NCI-H2107 treated with DMSO at 0.1 percent for 48 hours (cell line): ENCODE data around the gene RIC8B.
A peak's percentile ranks its signal among the peaks of the same experiment; 100 is the strongest.

Source experiments
- DNase-seq: peaks from one replicate; lab custom pipeline; 2025; ENCODE audit not compliant: unreplicated experiment; lab: John Stamatoyannopoulos, UW

The RIC8B gene

DNA sequence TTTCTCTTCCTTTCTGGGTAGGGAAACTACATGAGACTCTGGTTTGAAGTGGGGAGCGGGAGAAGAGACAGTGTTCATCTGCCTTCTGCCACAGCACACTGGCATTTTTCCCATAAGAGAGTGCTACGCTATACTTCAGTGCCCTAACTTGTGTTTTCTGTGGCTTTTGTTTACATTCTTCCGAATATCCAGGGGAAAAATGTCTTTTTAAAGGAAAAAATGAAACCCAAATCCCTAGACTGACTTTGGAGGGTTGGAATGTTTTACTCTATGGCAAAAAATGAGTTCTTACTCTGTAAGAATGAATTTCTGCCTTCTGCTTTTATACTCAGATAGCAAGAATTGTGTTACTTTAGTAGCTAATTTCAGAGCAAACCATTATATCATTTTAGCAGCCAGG lies 93.2 kb downstream of the RIC8B start:
- no peak for DNase-seq

DNA sequence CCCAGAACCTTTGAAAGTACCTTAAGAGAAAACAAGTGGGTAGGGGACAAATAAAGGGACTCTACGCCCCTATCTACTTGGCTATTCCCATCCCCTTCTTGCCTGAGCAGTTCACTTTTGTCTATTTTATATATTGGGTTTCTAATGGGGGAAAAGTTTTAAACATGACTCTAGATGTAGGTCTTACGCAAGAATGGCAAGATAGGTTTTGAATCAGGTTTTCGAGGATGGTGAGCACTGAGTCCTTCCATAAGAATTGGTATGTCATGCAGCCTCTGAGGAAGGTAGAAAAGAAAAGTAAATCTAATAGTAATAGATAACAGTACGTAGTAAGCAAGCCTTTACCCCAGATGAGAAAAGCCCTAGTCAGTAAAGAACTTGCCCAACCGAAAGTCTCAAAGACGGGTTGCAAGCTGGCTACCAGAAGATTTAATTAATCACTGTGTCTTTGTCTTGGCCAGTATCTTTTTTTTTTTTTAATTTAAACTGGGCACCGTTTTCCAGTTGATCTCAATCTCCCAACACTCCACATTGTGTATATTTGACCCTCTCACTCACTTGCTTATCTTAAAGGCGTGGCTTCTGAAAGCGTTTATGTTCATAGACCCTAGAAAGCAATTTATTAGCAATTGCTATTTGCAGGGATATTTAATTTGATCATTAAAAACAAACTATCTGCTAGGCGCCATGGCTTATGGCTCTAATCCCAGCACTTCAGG lies 94.7 kb downstream of the RIC8B start:
- no peak for DNase-seq

DNA sequence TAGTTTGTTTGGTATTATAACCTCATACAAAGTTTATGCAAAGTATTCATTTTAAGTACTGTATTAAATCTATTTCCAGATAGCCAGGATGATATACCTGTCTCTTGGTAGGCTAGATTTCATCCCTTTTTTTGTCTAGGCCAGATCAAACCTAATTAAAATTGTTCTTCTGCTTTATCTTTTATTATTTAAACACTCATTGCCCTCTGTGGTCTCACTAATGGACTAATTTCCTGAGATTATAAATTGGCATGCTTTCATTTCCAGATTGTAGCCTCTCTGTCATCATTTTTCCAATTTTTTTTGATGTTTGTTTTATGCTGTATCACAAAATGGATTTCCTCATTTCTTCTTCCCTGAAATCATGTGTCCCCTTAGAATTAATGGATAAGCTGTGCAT lies 95.6 kb downstream of the RIC8B start:
- DNase-seq, result no peak

DNA sequence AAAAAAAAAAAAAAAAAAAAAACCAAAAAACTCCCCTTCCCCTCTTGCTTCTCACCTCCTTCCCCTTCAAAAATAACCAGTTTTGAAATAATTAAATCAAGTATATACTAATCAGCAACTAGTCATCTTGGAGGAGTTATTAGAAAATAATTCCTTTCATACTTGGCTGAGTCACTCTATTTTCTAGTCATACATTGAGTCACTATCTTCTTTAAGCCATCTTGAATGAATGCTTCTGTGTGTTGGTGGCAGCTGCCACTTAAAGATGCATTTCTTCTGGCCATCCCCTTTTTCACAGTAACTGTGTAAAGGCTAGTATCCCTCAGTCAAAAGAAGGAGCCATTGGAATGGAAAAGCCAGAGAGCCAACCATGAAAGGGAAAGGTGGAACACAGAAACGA lies 97.0 kb downstream of the RIC8B start:
- DNase-seq, result no peak

DNA sequence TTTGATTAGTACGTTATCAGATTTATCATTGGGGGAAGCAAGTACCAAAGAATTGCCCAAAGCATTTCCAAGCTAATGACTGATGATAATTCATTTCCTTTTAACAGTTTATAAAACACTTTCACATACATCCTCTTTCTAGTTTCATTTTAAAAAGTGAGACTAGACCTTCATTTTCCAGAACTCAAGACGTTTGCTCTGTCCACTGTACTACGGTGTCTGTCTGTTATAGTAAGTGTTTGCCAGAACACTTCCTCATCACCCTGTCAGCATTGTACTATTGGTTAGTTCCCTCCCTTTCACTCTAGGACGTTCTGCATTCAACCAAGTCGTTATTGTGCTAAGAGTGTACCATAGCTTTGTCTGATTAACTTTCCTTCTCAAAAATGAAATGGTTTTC lies 99.5 kb downstream of the RIC8B start:
- no peak for DNase-seq

DNA sequence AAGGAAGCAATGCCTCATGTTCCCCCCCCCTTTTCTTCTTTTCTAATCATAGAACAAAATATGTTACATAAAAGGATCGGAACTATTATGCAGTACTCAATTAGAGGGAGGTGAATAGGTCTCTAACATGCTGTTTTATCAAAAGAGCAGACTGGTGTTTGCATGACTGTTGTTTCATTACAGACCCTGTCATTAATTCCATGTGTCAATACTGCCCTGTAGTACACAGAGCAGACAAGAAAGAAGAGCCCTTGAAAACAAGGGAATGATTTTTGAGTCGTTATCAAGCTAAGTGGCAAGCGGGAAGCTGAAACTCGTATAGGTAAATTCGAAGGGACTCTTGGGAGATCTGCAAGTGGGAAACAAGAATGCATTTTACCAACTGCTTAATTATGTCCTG lies 104.3 kb downstream of the RIC8B start:
- peak; percentile 85 for DNase-seq

DNA sequence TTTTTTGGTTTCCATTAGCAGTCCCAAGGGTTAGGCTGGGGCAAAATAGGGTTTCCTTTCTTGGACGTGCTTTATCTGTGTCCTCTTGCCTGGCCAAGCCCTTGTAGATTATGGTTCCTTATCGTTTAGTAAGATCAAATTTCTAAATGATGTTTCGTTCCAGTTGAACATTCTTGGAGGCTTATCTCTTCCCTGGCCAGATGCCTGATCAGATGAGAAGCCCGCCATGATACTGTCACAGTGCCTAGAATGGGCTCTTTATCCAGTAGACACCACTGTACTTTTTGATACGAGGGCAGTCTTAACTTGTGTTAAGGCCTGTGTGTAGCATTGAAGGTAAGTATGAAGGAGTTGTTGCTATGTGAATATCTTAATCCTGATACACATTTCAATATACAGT lies 105.1 kb downstream of the RIC8B start:
- no peak for DNase-seq

DNA sequence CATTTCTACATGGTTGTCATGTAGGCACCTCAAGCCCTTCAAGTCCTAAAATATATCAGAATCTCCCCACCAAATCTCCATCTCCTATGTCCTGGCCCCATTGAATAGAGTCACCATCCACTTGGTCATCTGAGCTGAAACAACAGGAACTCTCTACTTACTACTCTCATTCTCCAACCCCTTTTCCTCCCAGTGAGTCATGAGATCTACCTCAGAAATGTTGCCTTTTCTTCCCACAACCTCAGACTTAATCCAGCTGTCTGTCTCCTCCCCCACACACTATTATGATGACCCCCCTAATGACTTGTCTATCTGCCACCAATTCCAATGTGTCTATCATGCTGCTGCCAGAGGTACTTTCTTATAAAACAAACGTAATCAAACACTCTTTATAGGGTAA lies 108.9 kb downstream of the RIC8B start:
- DNase-seq, result no peak

DNA sequence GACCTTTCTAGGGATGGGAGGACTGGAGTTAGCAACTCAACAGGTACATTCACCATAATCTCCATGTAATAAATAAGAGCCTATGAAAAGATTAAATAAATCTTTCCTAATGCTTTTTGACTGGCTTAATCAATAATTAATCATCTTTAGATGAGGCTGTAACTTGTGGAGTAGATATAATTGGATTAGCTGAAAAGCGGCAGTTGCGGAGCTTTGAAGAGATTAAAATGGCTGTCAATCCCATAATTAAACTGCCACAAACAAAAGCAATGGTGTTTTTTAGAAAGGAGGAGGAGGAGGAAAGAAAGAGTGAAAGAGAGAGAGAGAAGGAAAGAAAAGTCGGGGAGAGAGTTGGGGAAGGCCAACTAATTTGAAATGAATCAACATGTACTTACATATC lies 110.5 kb downstream of the RIC8B start:
- DNase-seq, result no peak

DNA sequence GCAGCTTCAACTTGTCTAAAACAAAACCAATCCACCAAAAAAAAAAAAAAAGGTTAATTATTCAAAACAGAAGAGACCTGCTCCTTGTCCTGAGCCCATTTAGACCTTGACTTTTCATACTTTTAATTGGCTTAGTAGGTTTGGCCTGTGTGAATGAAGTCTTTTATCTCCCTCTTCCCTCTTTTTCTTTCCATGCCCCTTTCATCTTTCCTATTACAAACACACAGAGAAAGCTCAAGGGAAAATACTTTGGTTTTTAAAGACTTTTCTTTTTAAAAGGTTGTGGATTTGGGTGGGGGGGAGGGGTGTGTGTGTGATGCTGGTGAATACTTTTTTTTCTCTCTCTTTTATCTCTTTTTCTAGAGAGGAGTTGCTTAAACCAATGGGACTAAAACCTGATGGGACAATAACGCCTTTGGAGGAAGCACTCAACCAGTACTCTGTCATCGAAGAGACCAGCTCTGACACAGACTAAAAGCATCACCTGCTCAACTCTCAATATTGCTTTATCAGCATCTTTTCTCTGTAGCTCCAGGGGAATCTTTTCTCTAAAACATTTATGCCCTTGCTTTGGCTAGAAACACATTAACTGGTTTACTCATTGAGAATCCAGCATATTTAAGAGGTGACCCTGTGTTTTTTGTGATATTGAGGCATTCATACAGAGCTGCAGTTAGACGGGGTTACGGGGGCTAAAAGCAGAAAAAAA lies 111.2 kb downstream of the RIC8B start:
- DNase-seq, result no peak

DNA sequence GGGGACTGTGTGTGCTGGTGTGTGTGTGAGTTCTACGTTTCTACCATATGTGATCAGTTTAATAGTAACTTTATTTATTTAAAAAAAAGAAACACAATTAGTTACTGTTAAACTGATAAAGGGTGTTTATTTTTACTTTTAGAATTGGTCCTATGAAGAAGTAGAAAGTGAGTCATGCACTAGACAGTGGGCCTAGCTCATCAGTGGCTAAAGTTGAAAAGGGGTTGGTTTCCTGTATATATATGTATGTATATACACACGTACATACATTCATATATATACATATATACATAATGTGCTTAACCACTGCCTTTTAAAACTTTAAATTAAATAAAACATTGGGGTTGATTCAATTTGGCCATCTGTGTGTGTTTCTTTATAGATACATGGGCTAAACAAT lies 112.5 kb downstream of the RIC8B start:
- DNase-seq, result no peak

DNA sequence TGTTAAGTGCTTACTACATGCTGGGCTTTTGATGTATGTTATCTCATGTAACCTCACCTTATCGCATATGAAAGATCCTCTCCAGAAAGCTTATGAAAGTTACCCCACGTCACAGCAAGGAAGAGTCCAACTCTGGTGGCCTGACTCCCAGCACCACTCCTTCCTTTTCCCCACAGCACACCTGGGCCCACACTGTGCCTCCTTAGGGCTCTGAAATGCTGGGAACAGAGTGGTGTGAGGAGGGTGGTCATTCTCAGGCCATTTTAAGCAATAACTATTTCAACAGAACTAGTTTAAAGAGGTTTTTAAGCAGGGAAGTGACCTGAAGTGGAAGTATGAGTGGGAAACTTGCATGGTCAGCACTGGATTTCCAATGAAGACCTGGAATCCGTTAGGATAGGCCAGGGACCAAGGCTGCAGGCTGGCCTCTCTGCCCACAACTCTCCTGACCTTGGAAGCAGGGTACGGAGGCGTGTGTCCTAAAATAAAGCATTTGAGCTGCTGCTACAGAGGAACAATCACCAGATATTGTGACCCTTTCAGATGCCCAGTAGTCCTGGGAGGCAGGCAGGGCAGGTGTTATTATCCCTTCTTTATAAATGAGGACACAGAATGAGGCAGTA lies 114.0 kb downstream of the RIC8B start:
- no peak for DNase-seq

DNA sequence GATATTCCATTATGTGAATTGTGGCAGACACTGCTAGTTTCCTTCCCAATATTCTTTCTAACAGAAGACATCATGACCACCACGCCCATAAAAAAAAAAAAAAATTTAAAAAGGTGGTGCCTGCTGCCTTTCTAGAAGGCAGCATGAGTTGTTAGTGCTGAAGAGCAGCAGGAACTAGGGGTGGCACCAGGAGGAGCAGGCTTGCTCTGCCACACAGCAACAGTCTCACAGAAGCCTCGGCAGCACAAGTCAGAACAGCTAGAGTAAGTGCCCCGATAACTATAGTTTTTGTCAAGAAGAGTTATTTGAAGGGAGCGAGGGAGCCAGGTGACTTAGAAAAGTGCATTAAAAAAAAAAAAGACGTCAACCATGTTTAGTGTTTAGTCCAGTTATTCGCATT lies 114.8 kb downstream of the RIC8B start:
- DNase-seq, result no peak

DNA sequence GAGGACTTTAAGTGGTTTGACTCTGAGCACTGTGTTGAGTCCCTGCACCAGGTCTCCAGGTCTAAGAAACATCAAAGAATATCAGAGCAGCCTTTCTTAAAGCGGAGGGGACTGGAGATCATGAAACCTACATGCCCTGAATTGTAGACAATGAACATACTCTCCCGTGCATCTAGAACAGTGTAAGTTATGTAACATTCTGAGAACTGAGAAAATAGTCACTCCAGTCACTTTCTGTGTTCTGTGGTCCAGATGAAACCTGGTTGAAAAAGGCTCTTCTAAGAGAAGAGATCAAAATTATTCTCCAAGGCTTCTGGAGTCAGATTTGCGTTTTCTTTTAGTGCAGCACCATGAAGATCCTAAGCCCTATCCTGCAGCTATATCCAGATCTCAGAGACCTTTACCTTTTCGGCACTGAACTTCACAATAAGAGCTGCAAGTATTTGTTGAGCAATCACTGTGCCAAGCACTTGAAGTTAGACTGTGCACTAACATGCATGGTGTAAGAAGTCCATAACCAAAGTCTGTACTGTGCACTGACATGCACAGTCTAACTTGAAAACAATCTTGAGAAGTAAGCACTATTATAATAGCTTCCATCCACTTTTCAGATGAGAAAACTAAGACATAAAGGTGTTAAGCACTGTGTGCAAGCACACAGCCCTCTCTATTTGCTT lies 115.6 kb downstream of the RIC8B start:
- no peak for DNase-seq

DNA sequence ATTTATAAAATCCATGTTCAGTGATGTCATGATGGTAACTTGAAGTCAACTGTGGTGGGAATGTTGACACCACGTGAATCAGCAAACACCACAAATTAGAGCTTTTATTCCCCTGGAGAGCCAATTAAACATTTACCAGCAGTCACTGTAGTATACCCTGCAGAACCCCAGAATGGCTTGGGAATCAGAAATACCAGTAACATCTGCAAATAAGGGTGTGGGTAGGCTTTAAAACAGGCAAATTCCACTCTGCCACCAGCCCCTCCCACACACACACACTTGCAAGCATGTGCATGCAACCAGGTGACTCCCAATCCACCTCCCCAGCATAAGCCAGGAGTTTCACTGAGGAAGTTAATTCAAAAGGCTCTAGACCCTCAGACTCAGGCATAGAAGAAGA lies 117.6 kb downstream of the RIC8B start:
- DNase-seq, result no peak

DNA sequence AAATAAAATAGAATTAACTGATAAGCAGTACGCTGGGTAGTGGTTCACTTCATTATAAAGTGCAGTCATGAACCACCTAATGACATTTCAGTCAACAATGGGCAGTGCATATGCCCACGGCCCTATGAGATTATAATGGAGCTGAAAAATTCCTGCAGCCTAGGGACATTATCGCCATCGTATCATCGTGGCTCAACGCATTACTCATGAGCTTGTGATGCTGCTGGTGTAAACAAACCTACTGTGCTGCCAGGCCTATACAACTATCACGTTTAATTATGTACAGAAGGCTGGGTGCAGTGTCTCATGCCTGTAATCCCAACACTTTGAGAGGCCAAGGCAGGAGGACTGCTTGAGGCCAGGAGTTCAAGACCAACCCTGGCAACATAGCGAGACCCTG lies 119.0 kb downstream of the RIC8B start:
- DNase-seq, result no peak

DNA sequence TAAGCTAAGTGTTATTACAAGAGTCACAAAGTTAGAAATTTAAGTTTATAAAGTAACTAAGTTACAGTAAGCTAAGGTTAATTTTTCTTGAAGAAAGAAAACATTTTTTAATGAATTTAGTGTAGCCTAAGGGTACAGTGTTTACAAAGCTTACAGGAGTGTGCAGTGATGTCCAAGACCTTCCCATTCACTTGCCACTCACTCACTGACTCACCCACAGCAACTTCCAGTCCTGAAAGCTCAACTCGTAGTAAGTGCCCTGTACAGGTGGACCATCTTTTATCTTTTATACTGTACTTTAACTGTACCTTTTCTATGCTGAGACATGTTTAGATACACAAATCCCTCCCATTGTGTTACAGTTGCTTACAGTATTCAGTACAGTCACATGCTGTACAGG lies 120.3 kb downstream of the RIC8B start:
- DNase-seq, result no peak

DNA sequence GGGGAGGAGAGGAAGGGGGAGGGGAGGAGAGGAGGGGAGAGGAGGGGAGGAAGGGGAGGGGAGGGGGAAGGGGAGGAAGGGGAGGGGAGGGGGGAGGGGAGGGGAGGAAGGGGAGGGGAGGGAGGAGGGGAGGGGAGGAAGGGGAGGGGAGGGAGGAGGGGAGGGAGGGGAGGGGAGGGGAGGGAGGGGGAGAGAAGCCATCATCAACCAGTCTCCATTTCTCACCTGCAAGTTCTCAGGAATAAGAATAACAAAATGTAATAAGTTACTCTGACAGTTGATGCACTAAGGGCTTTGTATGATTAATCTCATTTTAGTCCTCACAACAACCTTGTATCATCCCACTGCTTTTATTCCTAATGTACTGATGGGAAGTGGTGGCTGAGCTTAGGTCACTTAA lies 122.1 kb downstream of the RIC8B start:
- DNase-seq, result no peak

DNA sequence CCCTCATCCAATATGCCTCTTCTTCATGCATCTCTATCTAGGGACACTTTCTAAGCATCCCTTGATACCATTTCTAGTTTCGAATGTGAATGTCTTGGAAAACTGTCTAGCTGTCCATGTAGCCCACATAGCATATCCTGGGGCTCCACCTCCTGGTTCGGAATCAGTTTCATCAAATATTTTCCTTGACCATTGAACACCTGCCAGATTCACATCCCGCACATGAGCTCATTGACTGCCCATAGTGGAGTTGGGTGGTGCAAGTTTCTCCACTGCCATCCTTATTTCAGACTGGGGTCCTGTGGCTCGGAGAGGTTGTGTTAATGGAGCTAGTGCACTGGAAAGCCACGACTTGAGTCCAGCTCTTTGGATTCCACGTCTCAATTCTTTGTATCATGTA lies 122.6 kb downstream of the RIC8B start:
- DNase-seq, result no peak

DNA sequence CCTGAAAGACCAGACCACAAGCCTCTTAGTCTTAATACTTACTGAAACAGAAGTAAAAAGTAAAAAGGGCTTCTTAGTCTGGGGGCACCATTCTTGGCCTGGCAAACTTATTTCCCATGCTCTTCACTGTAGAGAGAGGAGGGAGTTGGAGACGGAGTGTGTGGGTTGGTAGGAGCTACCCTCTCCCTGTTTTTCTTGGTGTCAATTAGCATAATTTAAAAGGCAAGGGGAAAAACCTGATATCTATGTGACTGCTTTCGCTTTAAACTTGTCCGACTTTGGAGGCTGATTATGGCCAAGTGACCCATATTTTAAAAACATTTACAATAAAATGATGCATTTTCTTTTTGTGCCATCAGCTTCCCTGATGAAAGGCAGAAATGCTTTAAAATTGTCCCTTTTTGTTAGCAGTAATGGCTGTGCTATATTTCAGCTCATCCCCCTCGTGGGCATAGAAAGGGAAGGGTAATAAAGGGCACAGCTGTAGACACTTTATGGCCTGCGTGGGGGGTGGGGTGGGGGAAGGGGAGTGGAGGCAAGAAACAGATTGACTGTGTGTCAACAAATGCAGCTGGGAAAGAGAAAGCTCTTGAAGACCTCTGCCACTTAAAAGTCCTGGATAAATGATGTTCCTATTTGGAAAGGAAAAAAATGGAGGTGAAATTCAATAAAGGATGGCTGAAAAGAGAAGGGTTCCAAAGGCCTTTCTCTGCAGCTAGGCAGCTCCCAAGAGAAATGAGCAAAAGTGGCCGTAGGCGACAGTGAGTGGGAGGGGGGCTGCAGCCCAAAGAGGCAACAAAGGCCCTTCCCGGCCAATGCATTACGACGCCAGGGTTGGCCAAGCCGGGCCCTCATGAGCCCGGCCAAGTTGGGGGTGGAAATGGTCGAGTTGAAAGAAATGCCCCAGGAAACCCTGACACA lies 123.8 kb downstream of the RIC8B start:
- no peak for DNase-seq

DNA sequence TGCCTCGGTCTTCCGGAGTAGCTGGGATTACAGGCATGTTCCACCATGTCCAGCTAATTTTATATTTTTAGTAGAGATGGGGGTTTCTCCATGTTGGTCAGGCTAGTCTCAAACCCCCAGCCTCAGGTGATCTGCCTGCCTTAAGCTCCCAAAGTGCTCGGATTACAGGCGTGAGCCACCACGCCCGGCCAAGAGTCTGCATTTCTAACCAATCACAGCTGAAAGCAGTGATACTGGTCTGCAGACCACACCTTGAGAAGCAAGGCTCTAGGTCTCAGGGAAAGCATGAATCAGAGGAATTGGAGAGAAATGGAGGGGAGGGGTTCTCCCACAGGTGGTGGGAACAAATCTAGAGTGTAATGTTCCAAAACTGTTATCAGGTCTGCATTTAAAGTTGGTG lies 126.1 kb downstream of the RIC8B start:
- DNase-seq, result no peak
